HFFc6 (cell line): Measurements from ENCODE around the gene MPIG6B. TPM values are rescaled to one million over a fixed set of nuclear protein-coding genes. Genes with fewer than 3 reads are reported as not detected.

Source experiments
- DNase-seq: peaks from one replicate; pipeline ENCODE4 v3.0.0-alpha.2; 2018
- H3K27ac Mint-ChIP-seq: 2 replicates; pipeline ENCODE4 v1.8.0; 2020; ENCODE audit warnings: mild to moderate bottlenecking, mixed read lengths
- H3K27me3 Mint-ChIP-seq: 2 replicates; pipeline ENCODE4 v1.8.0; 2021; ENCODE audit warnings: mild to moderate bottlenecking, moderate library complexity, mixed read lengths; ENCODE audit not compliant: insufficient read depth
- H3K36me3 Mint-ChIP-seq: 2 replicates; pipeline ENCODE4 v1.8.0; 2021; ENCODE audit warnings: low read depth, mixed read lengths
- H3K4me1 Mint-ChIP-seq: 2 replicates; pipeline ENCODE4 v1.8.0; 2020; ENCODE audit warnings: low read depth, mixed read lengths
- H3K4me3 Mint-ChIP-seq: 2 replicates; pipeline ENCODE4 v1.8.0; 2020; ENCODE audit warnings: mild to moderate bottlenecking, moderate library complexity, mixed read lengths
- H3K9me3 Mint-ChIP-seq: 2 replicates; pipeline ENCODE4 v1.8.0; 2020; ENCODE audit warnings: mild to moderate bottlenecking, mixed read lengths
- total RNA-seq, 6 experiments: library from RNA; stranded (reverse); fragmentation: NEBNext Ultra II Directional; extraction: Animal tissue kit (Norgen Biotek cat#: 25700); gene quantifications; 2 replicates in 1 of 6; 3 replicates in 5 of 6; pipeline ENCODE4 v1.2.3, GENCODE V29; 2021
- TF ChIP-seq, protein P1 (sequence below): fragments of 200-600 bp; sonication (generic); IDR thresholded peaks from 2 replicates; pipeline ENCODE4 v1.5.0; 2021; ENCODE audit warnings: antibody characterized with exemption, mild to moderate bottlenecking

MPIG6B gene
- total RNA-seq, 6 experiments from 2014 or later: not detected

DNA sequence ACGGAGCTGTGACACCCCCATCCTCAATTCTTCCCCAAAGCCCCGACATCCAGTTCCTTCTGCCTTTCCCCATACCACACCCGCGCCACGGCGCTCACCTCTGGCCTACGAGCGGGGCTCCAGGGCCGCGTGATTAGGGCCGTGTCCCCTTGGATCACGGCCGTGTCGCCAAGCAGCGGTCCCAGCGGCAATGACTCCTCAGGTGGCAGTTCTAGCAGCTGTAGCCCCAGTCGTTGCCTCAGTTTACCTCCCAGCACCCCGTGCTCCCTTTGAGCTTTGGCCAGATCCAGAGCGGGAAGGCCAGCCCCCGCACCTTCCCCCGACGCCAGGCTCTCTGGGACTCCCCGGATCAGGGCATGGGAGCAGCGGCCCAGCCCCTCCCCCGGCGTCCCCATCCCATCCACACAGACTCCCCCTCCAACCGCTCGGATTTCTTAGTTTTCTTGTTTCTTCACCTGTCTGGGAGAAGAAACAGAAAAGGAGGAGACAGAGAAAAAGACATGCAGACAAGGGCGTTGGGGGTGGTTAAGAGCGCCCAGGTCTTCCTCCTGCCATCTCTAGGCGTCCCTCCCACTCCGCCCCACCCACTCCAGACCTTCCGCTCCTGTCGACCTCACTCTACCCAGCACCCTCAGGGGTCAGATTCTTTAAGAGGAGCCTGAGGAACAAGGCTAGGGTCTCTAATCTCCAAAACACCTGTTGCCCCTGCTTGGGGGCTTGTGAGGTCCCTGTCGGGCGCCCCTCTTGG, 5.8 kb downstream of the MPIG6B start, which contains the start of gene DDAH2:
TSS of gene DDAH2 (minus strand) at position 533 of the 748 bp plus-strand sequence. CDS start at position 395, 138 bp downstream.
- H3K27ac Mint-ChIP-seq: peak within 1 kb of the TSS; percentile 94

DNA sequence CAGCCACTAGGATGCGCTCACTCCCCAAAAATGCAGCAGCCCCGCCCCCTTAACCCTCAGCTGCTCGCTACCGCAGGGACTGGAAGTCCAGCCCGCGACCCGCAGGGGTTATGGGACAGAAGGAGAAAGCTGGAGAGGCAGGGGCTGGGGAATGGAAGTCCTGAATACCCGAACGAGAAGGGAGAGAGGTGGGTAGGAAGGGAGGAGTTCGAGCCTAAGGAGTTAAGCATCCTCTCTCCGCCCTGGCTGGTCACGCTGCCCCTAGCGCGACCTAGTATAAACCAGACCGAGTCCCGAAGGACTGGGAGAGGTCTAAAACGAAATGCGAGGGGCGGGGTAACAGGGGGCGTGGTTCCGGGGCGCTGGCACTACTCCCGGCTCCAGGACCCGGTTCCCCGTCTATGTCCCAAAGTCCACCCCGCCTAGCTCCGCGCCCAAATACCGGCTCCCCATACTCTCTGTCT, 6.4 kb downstream of the MPIG6B start:
- TF ChIP-seq, protein P1, sequence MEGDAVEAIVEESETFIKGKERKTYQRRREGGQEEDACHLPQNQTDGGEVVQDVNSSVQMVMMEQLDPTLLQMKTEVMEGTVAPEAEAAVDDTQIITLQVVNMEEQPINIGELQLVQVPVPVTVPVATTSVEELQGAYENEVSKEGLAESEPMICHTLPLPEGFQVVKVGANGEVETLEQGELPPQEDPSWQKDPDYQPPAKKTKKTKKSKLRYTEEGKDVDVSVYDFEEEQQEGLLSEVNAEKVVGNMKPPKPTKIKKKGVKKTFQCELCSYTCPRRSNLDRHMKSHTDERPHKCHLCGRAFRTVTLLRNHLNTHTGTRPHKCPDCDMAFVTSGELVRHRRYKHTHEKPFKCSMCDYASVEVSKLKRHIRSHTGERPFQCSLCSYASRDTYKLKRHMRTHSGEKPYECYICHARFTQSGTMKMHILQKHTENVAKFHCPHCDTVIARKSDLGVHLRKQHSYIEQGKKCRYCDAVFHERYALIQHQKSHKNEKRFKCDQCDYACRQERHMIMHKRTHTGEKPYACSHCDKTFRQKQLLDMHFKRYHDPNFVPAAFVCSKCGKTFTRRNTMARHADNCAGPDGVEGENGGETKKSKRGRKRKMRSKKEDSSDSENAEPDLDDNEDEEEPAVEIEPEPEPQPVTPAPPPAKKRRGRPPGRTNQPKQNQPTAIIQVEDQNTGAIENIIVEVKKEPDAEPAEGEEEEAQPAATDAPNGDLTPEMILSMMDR: peak; percentile 75; the same call in 1 of the 2 replicates
- peak; percentile 85 for DNase-seq
- Mint-ChIP-seq H3K9me3 (no peaks in the 10 kb centered on the region), H3K4me3 (peak overlapping the region; percentile 93), H3K27ac (peak overlapping the region; percentile 94), H3K36me3 (peaks cover 40% of the 10 kb centered on the region), H3K4me1 (peaks cover 51% of the 10 kb centered on the region), H3K27me3 (peaks cover 4% of the 10 kb centered on the region)

More for the DNA sequence above, 5.8 kb downstream of the MPIG6B start, which contains the start of gene DDAH2:
- DNase-seq: no peak
- peaks cover 34% of the 10 kb centered on the region for H3K36me3 Mint-ChIP-seq
- TF ChIP-seq, protein P1: no peak; the same call in 1 of the 2 replicates
- peak within 1 kb of the TSS; percentile 93 for H3K4me3 Mint-ChIP-seq
- peaks cover 46% of the 10 kb centered on the region for H3K4me1 Mint-ChIP-seq
- peaks cover 4% of the 10 kb centered on the region for H3K27me3 Mint-ChIP-seq
- H3K9me3 Mint-ChIP-seq: no peaks in the 10 kb centered on the region

DNA sequence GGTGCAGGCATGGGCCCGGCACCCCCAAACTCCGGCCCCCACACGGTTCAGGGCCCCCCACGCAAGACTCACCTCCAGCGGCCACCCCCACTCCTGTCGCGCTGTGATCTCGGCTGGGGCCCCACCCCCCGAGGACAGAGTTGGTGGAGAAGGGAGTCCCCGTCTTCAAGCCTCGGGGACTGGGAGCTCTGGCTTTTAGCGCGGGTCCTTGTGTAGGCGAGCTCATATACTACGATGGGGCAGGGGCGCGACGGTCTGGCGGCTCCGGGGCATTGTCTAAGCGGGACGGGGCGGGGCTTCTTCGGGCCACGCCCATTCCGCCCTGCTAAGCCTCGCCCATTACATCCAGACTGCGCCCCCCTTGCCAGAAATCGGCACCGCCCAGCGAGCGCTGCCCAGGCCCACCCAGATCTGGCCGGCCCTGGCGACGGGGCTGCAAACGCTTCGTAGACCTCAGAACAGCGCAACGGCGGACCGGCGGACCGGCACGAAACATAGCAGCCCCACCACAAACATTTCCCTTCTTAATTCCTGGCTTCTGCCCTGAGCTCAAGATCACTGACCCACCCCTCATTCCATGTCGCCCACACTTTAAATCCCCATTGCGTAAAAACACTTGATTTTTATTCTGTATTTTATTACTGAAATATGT, 6.9 kb downstream of the MPIG6B start:
- Mint-ChIP-seq H3K27me3 (peaks cover 4% of the 10 kb centered on the region), H3K27ac (peak overlapping the region; percentile 94), H3K9me3 (no peaks in the 10 kb centered on the region), H3K4me3 (peak overlapping the region; percentile 93), H3K4me1 (peaks cover 51% of the 10 kb centered on the region), H3K36me3 (peaks cover 45% of the 10 kb centered on the region)
- peak; percentile 80 for DNase-seq
- TF ChIP-seq, protein P1: peak; percentile 10; the same call in 1 of the 2 replicates

DNA sequence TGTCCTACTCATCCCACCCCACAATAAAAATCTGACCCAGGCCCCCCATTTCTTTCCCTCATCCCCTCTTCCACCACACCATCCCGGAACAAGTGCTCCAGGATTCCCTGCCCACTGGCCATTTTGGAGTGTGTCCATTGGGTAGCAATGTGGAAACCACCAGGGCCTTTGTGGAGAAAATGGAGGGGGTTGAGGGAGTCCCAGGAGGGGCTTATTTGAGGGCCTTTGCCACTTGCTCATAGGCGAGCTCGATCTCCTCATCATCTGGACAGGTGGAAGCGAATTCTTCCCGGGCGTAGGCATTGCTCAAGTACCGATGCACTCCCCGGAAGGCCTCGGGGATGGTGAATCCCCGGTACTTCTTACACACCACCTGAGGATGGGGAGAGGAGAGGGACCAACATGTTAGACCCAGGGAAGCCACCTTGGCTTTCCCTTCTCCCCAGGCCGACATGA, 7.5 kb downstream of the MPIG6B start:
- no peak for DNase-seq
- Mint-ChIP-seq H3K9me3 (no peaks in the 10 kb centered on the region), H3K27ac (peak overlapping the region; percentile 94), H3K4me3 (peak overlapping the region; percentile 93), H3K4me1 (peaks cover 51% of the 10 kb centered on the region), H3K27me3 (peaks cover 2% of the 10 kb centered on the region), H3K36me3 (peaks cover 51% of the 10 kb centered on the region)
- TF ChIP-seq, protein P1: no peak

DNA sequence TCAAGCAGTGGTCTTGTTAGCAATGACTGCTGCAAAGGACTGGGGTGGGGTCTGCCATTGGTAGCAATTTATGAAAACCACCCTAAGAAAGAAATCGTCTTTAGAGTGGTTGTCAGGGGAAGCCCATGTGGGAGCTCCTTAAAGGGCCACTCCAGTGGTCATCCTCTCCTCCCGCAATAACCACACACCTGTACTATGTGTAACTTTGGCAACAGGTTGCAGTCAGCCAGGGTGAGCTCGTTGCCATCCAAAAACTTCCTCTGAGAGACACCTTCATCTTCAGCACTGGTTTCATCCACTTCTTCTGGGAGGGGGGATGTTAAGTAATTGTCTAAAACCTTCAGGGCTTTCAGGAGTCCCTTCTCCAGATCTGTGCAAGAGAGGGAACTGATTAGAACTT, 8.9 kb downstream of the MPIG6B start:
- peak overlapping the region; percentile 42 for H3K27ac Mint-ChIP-seq
- H3K9me3 Mint-ChIP-seq: no peaks in the 10 kb centered on the region
- no peak for DNase-seq
- peaks cover 2% of the 10 kb centered on the region for H3K27me3 Mint-ChIP-seq
- H3K4me3 Mint-ChIP-seq: no peak overlapping the region; the same call in 1 of the 2 replicates
- H3K4me1 Mint-ChIP-seq: peaks cover 58% of the 10 kb centered on the region
- H3K36me3 Mint-ChIP-seq: peaks cover 51% of the 10 kb centered on the region
- TF ChIP-seq, protein P1: no peak
